Measurements from ENCODE around the gene SOX15.

The SOX15 gene

GRCh38 chr17:7576432-7576937 lies 13.4 kb downstream of the SOX15 start:
- in situ Hi-C loops (cut with MboI; ENCODE audit: low sequenced_read_pairs, unreplicated experiment): no loop called here
- TF ChIP-seq CTCF (IDR thresholded peaks at IDR 0.05; ENCODE audit: borderline replicate concordance, control extremely low read depth, extremely low read depth, insufficient read depth, missing control alignments): no peak
- no peak for DNase-seq (ENCODE audit: low spot score)

- DNase-seq (ENCODE audit: low spot score): no peak
- in situ Hi-C loops (cut with MboI; ENCODE audit: low sequenced_read_pairs, unreplicated experiment): no loop called here
- TF ChIP-seq CTCF (IDR thresholded peaks at IDR 0.05; ENCODE audit: borderline replicate concordance, control extremely low read depth, extremely low read depth, insufficient read depth, missing control alignments): no peak
These were observed 13.9 kb downstream of the SOX15 start for GRCh38 chr17:7575959-7576358.

- TF ChIP-seq CTCF (IDR thresholded peaks at IDR 0.05; ENCODE audit: borderline replicate concordance, control extremely low read depth, extremely low read depth, insufficient read depth, missing control alignments): no peak
- in situ Hi-C loops (cut with MboI; ENCODE audit: low sequenced_read_pairs, unreplicated experiment): no loop called here
- no peak for DNase-seq (ENCODE audit: low spot score)
These were observed 14.4 kb downstream of the SOX15 start for GRCh38 chr17:7575481-7575883.

- no peak for DNase-seq (ENCODE audit: low spot score)
- no peak for TF ChIP-seq CTCF (IDR thresholded peaks at IDR 0.05; ENCODE audit: borderline replicate concordance, control extremely low read depth, extremely low read depth, insufficient read depth, missing control alignments)
- in situ Hi-C loops (cut with MboI; ENCODE audit: low sequenced_read_pairs, unreplicated experiment): no loop called here
These were observed 15.5 kb downstream of the SOX15 start for GRCh38 chr17:7574176-7574953.

DNA sequence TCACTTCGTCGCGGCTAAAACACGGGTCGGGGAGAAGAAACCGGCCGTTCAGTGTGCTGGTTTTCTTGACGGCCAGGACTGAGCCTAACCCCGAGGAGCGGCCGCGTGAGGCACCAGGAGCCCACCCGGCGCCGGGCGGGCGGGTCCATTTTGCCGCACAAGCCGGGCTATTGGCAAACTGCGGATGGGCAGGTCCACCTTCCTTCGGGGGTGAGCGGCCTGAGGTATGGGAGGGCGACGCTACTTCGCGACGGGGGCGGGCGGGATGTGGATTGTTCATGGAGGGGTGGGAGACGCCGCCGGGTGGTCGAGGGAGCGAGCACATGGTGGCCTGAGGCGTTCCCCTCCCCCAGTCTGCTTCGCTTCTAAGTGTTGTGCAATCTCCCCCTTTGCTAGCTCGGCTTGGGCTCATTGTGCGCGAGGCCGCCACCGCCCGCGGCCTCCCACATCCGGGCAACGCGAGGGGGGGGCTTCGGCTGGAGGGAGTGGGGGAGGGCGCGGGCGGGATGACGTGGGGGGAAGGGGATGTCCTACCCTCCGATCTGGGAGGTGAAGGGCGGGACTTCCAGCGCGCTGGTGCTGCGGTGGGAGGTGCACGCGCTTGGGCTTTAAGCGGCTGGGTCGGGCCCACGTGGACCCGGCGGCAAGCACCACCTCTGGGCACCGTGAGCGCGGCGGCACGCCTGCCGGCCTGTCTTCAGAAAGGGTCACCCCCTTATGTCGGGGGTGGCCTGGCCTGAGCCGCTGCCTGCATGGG lies 16.4 kb downstream of the SOX15 start:
- in situ Hi-C loops (cut with MboI; ENCODE audit: low sequenced_read_pairs, unreplicated experiment): no loop called here
- no peak for TF ChIP-seq CTCF (IDR thresholded peaks at IDR 0.05; ENCODE audit: borderline replicate concordance, control extremely low read depth, extremely low read depth, insufficient read depth, missing control alignments)
- peak; percentile 92 for DNase-seq (ENCODE audit: low spot score)

DNA sequence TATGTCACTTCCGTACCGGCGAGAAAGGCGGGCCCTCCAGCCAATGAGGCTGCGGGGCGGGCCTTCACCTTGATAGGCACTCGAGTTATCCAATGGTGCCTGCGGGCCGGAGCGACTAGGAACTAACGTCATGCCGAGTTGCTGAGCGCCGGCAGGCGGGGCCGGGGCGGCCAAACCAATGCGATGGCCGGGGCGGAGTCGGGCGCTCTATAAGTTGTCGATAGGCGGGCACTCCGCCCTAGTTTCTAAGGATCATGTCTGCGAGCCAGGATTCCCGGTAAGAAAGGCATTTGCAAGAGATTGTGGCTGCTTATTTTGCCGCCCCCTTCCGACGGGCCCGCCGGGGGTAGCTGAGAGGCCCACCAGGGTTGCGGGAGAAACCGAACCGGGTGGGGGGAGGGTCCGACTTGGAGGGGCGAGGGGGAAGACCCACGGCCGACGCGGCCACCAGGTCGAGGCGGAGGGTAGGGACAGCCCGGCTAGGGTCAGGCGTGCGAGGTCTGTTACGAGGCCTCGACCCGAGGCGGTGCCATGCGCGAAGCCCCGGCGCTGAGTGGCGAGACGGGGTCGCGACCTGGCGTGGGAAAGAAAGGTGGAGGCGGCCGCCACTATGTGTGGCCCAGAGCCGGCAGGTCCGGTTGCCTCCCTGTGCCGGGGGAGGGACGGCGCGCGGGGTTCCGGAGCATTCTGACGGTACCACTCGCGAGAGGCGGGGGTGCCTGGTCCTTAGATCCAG lies 17.1 kb downstream of the SOX15 start:
- in situ Hi-C loops (cut with MboI; ENCODE audit: low sequenced_read_pairs, unreplicated experiment): no loop called here
- DNase-seq (ENCODE audit: low spot score): peak; percentile 99
- TF ChIP-seq CTCF (IDR thresholded peaks at IDR 0.05; ENCODE audit: borderline replicate concordance, control extremely low read depth, extremely low read depth, insufficient read depth, missing control alignments): no peak

Data from GM13976 (cell line).